Nephron progenitor cell (in vitro differentiated cells): Measurements from ENCODE around the gene CIDEB.
"Not testable (repeated sequence)": the region's sequence is repeated elsewhere in the genome, so short reads cannot be mapped to it uniquely, and the experiment has no call there.

ENCODE experiments used
- DNase-seq: peaks from one replicate; pipeline ENCODE4 v3.0.0; 2021
- H3K27ac Mint-ChIP-seq: 2 replicates; pipeline ENCODE4 v1.8.0; 2021; ENCODE audit warnings: mild to moderate bottlenecking, moderate library complexity, mixed read lengths
- H3K27me3 Mint-ChIP-seq: 2 replicates; pipeline ENCODE4 v1.8.0; 2021; ENCODE audit warnings: mild to moderate bottlenecking, low read depth, mixed read lengths; ENCODE audit not compliant: poor library complexity
- H3K36me3 Mint-ChIP-seq: 2 replicates; pipeline ENCODE4 v1.8.0; 2021; ENCODE audit warnings: low read depth, mixed read lengths
- H3K4me1 Mint-ChIP-seq: 2 replicates; pipeline ENCODE4 v1.8.0; 2021; ENCODE audit warnings: mixed read lengths
- H3K4me3 Mint-ChIP-seq: 2 replicates; pipeline ENCODE4 v1.8.0; 2021; ENCODE audit warnings: mild to moderate bottlenecking, moderate library complexity, mixed read lengths
- H3K9me3 Mint-ChIP-seq: 2 replicates; pipeline ENCODE4 v1.8.0; 2021; ENCODE audit warnings: mild to moderate bottlenecking, moderate library complexity, mixed read lengths
- CTCF ChIP-seq: fragments of 200-600 bp; sonication (generic); IDR thresholded peaks from 2 replicates; pipeline ENCODE4 v1.5.0; 2021; ENCODE audit warnings: antibody characterized with exemption

CIDEB gene

GRCh38 chr14:24329736-24330135, 22.0 kb upstream of the CIDEB start:
- DNase-seq = no peak
- Mint-ChIP-seq H3K4me3 (no peak overlapping the region), H3K36me3 (no peaks in the 10 kb centered on the region), H3K4me1 (peaks cover 43% of the 10 kb centered on the region), H3K27ac (no peak overlapping the region), H3K27me3 (peaks cover 63% of the 10 kb centered on the region), H3K9me3 (peaks cover 8% of the 10 kb centered on the region)
- TF ChIP-seq CTCF = no peak

DNA sequence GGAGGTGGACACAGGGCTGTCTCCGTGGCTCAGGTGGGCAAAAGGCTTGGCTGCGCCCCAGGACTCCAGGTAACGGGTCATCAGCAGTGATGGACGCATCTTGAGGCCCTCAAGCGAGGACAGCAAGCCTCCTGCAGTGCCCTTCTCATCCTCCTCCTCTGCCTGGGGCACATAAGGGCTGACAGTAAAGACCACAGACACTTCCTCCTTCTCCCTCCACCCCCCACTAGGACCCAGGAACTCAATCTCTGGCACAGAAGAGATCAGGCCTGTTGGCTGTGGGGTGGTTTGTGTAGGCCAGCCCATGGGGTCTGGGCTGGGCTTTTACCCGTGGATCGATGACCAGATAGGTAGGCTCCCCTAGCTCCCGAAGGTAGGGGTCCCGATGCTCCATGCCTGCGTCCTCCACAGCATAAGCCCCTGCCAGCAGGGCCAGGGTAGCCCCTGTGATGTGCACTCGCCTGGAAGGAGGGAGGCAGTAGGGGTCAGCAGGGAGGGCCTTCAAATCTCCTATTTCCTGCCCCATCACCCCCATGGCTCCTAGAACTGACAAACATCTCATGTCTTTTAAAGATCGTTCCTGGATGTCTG, 21.4 kb upstream of the CIDEB start:
- Mint-ChIP-seq H3K27me3 (peaks cover 59% of the 10 kb centered on the region), H3K4me3 (no peak overlapping the region), H3K36me3 (no peaks in the 10 kb centered on the region), H3K27ac (no peak overlapping the region), H3K9me3 (peaks cover 8% of the 10 kb centered on the region), H3K4me1 (peaks cover 48% of the 10 kb centered on the region)
- TF ChIP-seq CTCF = no peak
- no peak for DNase-seq

GRCh38 chr14:24327914-24328313, 20.1 kb upstream of the CIDEB start:
- peak; percentile 55 for DNase-seq
- TF ChIP-seq CTCF = peak; percentile 59
- H3K27me3 Mint-ChIP-seq = peaks cover 49% of the 10 kb centered on the region
- peaks cover 54% of the 10 kb centered on the region for H3K4me1 Mint-ChIP-seq
- not testable (repeated sequence) for H3K36me3 Mint-ChIP-seq, H3K9me3 Mint-ChIP-seq, H3K27ac Mint-ChIP-seq, H3K4me3 Mint-ChIP-seq

- no peak for TF ChIP-seq CTCF
- Mint-ChIP-seq H3K4me3 (no peak overlapping the region), H3K27me3 (peaks cover 44% of the 10 kb centered on the region), H3K4me1 (peaks cover 54% of the 10 kb centered on the region), H3K36me3 (no peaks in the 10 kb centered on the region), H3K9me3 (peaks cover 8% of the 10 kb centered on the region), H3K27ac (no peak overlapping the region)
- no peak for DNase-seq
Observed at GRCh38 chr14:24327303-24327702, 19.5 kb upstream of the CIDEB start.

DNA sequence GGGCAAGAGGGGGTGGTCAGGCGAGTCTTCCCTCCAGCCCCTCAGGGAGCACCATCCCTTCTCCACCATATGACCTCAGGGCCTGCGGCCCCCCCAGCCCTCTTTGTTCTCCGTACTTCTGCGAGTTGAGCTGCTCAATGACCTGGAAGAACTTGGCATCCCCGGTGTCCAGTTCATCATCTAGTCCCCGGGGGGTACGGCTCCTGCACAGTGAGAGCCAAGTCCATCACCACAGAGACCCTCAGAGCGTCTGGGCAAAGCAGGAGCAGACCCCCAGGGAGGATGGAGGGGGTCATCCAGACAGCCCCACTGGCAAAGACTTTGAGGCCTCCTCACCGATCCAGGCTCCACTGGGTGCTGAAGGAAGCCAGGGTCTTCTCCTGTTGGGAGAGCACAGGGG, 18.2 kb upstream of the CIDEB start:
- DNase-seq = no peak
- Mint-ChIP-seq H3K27me3 (peaks cover 43% of the 10 kb centered on the region), H3K4me3 (peak overlapping the region; percentile 40), H3K27ac (no peak overlapping the region), H3K9me3 (peaks cover 8% of the 10 kb centered on the region), H3K4me1 (peaks cover 56% of the 10 kb centered on the region), H3K36me3 (no peaks in the 10 kb centered on the region)
- no peak for TF ChIP-seq CTCF

DNA sequence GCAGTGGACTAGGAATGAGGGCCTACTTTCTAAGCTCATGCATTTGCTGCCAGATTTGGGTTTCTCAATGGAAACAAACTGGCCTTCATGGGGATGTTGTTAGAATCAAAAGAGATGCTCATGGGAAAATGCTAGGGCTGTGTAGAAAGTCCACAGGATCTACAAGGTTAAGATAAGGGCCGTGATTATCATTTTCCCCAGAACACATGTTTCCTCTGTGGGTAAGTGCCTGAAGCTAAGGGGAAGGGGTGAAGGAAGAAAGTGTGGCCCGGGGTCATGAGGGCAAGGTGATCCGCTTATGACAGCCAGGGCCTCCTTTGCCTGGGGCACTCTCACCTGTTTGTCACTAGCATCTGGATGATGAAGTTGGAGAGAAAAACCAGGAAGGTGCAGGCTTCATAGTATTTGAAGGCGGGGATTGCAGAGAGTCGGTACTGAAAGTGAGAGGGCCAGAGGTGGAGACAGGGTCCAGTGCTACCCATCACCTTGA, 17.3 kb upstream of the CIDEB start:
- no peak overlapping the region for H3K27ac Mint-ChIP-seq
- H3K27me3 Mint-ChIP-seq = peaks cover 39% of the 10 kb centered on the region
- peaks cover 60% of the 10 kb centered on the region for H3K4me1 Mint-ChIP-seq
- H3K9me3 Mint-ChIP-seq = peaks cover 8% of the 10 kb centered on the region
- DNase-seq = no peak
- no peak overlapping the region for H3K4me3 Mint-ChIP-seq
- no peak for TF ChIP-seq CTCF
- H3K36me3 Mint-ChIP-seq = no peaks in the 10 kb centered on the region
